ENCODE data around the gene KRTAP4-4.

- TF ChIP-seq EZH2phosphoT487 (IDR thresholded peaks at IDR 0.05; ENCODE audit: insufficient read depth, low read depth) (no peak), EZH2 (IDR thresholded peaks at IDR 0.05; ENCODE audit: insufficient read depth, poor library complexity, severe bottlenecking) (no peak)
Observed at GRCh38 chr17:41190328-41190727, 29.8 kb upstream of the KRTAP4-4 start.

Measured in GM23248 (cell line).